Astrocyte (in vitro differentiated cells and primary cell): Measurements from ENCODE around the gene UBAC2. TPM values are rescaled to one million over a fixed set of nuclear protein-coding genes. Genes with fewer than 3 reads are reported as not detected.
A peak's percentile ranks its signal among the peaks of the same experiment; 100 is the strongest.

Source experiments
- DNase-seq: peaks from one replicate; pipeline ENCODE4 v3.0.0-alpha.2; 2010; ENCODE audit warnings: low read depth
- FAIRE-seq: peaks from 2 replicates; lab custom pipeline; 2011; peaks lifted over from hg19 to GRCh38; lab: Jason Lieb, UNC
- H2AFZ ChIP-seq: 2 replicates; pipeline ENCODE4 v1.6.0; 2012; ENCODE audit warnings: low read depth, low read length, inconsistent platforms
- H3K27ac ChIP-seq: 2 replicates; pipeline ENCODE4 v1.5.1; 2011; ENCODE audit warnings: low read depth, low read length, inconsistent platforms
- H3K27me3 ChIP-seq: 2 replicates; pipeline ENCODE4 v1.6.0; 2011; ENCODE audit warnings: low read length, inconsistent platforms; ENCODE audit not compliant: insufficient read depth
- H3K36me3 ChIP-seq: 2 replicates; pipeline ENCODE4 v1.5.1; 2011; ENCODE audit warnings: low read length, inconsistent platforms; ENCODE audit not compliant: insufficient read depth
- H3K4me1 ChIP-seq: 2 replicates; pipeline ENCODE4 v1.5.1; 2011; ENCODE audit warnings: low read length, inconsistent platforms; ENCODE audit not compliant: insufficient read depth
- H3K4me2 ChIP-seq: 2 replicates; pipeline ENCODE4 v1.6.0; 2012; ENCODE audit warnings: low read length, inconsistent platforms
- H3K4me3 ChIP-seq: 2 replicates; pipeline ENCODE4 v1.5.1; 2011; ENCODE audit warnings: low read depth, mild to moderate bottlenecking, low read length, inconsistent platforms; ENCODE audit not compliant: insufficient read depth
- H3K79me2 ChIP-seq: 2 replicates; pipeline ENCODE4 v1.6.0; 2012; ENCODE audit warnings: mild to moderate bottlenecking, low read length, inconsistent platforms; ENCODE audit not compliant: insufficient read depth
- H3K9ac ChIP-seq: 2 replicates; pipeline ENCODE4 v1.6.0; 2012; ENCODE audit warnings: mild to moderate bottlenecking, low read length, inconsistent platforms
- H3K9me3 ChIP-seq: 2 replicates; pipeline ENCODE4 v1.5.1; 2012; ENCODE audit warnings: low read depth, mild to moderate bottlenecking, low read length, inconsistent platforms; ENCODE audit not compliant: insufficient read depth
- H4K20me1 ChIP-seq: 2 replicates; pipeline ENCODE4 v1.6.0; 2012; ENCODE audit warnings: low read length, inconsistent platforms; ENCODE audit not compliant: insufficient read depth
- H3K27ac Mint-ChIP-seq: one replicate; pipeline ENCODE4 v1.8.0; 2021; ENCODE audit warnings: mild to moderate bottlenecking, mixed read lengths; ENCODE audit not compliant: unreplicated experiment
- H3K27me3 Mint-ChIP-seq: one replicate; pipeline ENCODE4 v1.8.0; 2021; ENCODE audit warnings: low read depth, mixed read lengths; ENCODE audit not compliant: unreplicated experiment
- H3K36me3 Mint-ChIP-seq: one replicate; pipeline ENCODE4 v1.8.0; 2021; ENCODE audit warnings: low read depth, mixed read lengths; ENCODE audit not compliant: unreplicated experiment
- H3K4me1 Mint-ChIP-seq: one replicate; pipeline ENCODE4 v1.8.0; 2021; ENCODE audit warnings: low read depth, mixed read lengths; ENCODE audit not compliant: unreplicated experiment
- H3K4me3 Mint-ChIP-seq: one replicate; pipeline ENCODE4 v1.8.0; 2021; ENCODE audit warnings: mild to moderate bottlenecking, moderate library complexity, mixed read lengths; ENCODE audit not compliant: unreplicated experiment
- H3K9me3 Mint-ChIP-seq: one replicate; pipeline ENCODE4 v1.8.0; 2021; ENCODE audit warnings: mild to moderate bottlenecking, mixed read lengths; ENCODE audit not compliant: unreplicated experiment
- CTCF ChIP-seq: IDR thresholded peaks from 2 replicates; pipeline ENCODE4 v1.5.1; 2011; ENCODE audit warnings: low read depth, mild to moderate bottlenecking, inconsistent platforms, low read length, moderate library complexity; ENCODE audit not compliant: insufficient read depth
- EZH2 ChIP-seq: IDR thresholded peaks from 2 replicates; pipeline ENCODE4 v1.6.1; 2012; ENCODE audit warnings: mild to moderate bottlenecking, low read length, inconsistent platforms; ENCODE audit not compliant: insufficient read depth
- total RNA-seq: library from RNA; stranded (reverse); gene quantifications from 2 replicates; pipeline ENCODE4 v1.2.1, GENCODE V29; 2021

The UBAC2 gene
- total RNA-seq, 1 donor from 2014 or later, result 61.0 TPM

DNA sequence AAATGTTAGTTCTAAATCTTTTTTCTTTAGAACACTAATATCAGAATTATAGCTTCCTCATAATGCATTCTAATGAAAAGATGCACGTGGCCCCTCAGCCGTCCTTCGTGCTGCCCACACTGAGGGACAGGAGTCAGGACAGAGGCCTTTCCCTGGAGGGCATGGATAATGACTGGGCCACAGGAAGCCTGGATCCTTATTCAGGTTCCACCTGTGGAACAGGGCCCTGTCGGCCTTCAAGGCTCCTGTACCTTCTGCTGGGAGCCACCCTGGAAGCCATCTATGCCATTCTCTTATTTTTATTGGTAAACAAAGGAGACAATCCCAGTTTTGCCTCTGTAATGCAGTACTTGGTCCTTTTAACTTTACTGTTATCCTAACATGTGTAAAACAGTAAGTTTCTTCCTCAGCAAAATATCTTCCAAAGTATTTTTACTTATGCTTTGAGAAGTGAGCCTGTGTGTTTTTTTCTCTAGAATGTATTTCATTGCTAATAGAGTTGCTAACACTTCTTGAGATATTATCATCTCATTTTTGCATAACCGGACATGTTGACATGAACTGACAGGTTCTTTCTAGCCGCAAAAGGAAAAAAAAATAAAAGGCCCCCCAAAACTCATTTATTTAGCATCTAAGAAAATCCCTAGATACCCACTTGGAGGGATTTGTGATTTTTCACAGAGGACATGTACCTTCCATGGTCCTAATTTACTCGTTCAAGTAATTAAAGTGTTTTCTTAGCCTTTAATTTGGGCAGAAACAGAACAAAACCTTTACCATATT lies 100.6 kb downstream of the UBAC2 start:
- no peak for TF ChIP-seq CTCF
- Histone ChIP-seq H4K20me1 (no peaks in the 10 kb centered on the region), H3K27ac (no peak overlapping the region), H3K9me3 (no peaks in the 10 kb centered on the region), H3K4me1 (peaks cover 3% of the 10 kb centered on the region), H3K4me2 (no peak overlapping the region), H3K36me3 (no peaks in the 10 kb centered on the region), H2AFZ (no peak overlapping the region), H3K79me2 (no peaks in the 10 kb centered on the region), H3K4me3 (no peak overlapping the region), H3K27me3 (no peaks in the 10 kb centered on the region), H3K9ac (no peak overlapping the region)
- FAIRE-seq, result no peak
- no peaks in the 10 kb centered on the region for H3K27me3 Mint-ChIP-seq
- H3K36me3 Mint-ChIP-seq, result peaks cover 3% of the 10 kb centered on the region
- no peak for DNase-seq
- H3K9me3 Mint-ChIP-seq, result no peaks in the 10 kb centered on the region
- H3K4me3 Mint-ChIP-seq, result no peak overlapping the region
- H3K4me1 Mint-ChIP-seq, result peaks cover 53% of the 10 kb centered on the region
- no peak overlapping the region for H3K27ac Mint-ChIP-seq

GRCh38 chr13:99301913-99302636 lies 101.4 kb downstream of the UBAC2 start:
- no peak overlapping the region for H2AFZ ChIP-seq
- no peaks in the 10 kb centered on the region for H3K9me3 ChIP-seq
- Mint-ChIP-seq H3K9me3 (no peaks in the 10 kb centered on the region), H3K4me1 (peaks cover 48% of the 10 kb centered on the region), H3K4me3 (no peak overlapping the region), H3K36me3 (peaks cover 3% of the 10 kb centered on the region), H3K27ac (peak overlapping the region; percentile 4), H3K27me3 (no peaks in the 10 kb centered on the region)
- H4K20me1 ChIP-seq, result no peaks in the 10 kb centered on the region
- no peak overlapping the region for H3K4me2 ChIP-seq
- H3K27me3 ChIP-seq, result no peaks in the 10 kb centered on the region
- H3K27ac ChIP-seq, result no peak overlapping the region
- peaks cover 3% of the 10 kb centered on the region for H3K4me1 ChIP-seq
- H3K9ac ChIP-seq, result no peak overlapping the region
- DNase-seq, result no peak
- no peak for FAIRE-seq
- no peak overlapping the region for H3K4me3 ChIP-seq
- no peaks in the 10 kb centered on the region for H3K36me3 ChIP-seq
- TF ChIP-seq EZH2 (no peak), CTCF (no peak)
- H3K79me2 ChIP-seq, result no peaks in the 10 kb centered on the region
